Activated CD4-positive, CD25-positive, alpha-beta regulatory T cell treated with anti-CD3 and anti-CD28 coated beads, Interleukin-2, amount 50 U/mL, for 24 hours (primary cell): ENCODE results near the gene MYLK.

Source experiments
- ATAC-seq, 2 donors: fragments of 150-1000 bp; cut with Tn5 transposase; one replicate each; pipeline ENCODE4 v1.10.0; 2021; ENCODE audit warnings: mild to moderate bottlenecking in 1 of 2, moderate library complexity in 1 of 2

The MYLK gene

DNA sequence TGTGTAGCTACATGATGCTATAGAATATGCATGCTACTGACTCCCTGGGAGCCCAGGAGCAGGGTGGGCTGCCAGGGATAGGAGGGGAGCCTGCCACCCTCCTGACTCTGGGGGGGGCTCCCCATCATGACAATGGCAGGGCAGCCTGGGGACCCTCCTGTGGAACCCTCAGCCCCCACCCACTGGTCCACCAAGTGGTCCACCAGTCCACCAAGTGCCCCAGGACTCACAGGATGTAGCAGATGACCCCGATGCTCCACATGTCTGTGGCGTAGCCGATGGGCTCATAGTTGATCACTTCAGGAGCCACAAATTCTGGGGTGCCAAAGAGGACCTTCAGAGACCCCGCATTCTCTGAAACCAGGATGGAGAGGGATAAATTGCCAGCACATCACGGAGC is 246.3 kb downstream of the MYLK start:
- no peak for ATAC-seq

DNA sequence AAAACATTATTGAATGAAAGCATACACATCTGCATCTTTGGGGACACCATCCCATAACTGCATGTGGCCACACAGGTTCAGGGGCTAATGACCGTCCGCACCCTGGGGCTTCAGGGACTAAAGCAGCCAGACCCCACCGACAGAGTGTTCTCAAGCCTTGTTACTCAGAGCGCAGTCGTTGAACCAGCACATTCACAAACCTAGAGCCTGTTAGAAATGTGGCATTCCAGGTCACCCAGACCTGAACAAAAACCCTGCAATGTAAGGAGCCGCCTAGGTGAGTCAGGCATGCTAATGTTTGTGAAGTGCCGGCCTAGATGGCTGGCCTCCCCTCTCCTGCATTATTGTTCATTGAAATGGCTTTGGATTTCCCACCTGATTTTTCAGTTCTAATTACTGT is 247.0 kb downstream of the MYLK start:
- no peak for ATAC-seq

DNA sequence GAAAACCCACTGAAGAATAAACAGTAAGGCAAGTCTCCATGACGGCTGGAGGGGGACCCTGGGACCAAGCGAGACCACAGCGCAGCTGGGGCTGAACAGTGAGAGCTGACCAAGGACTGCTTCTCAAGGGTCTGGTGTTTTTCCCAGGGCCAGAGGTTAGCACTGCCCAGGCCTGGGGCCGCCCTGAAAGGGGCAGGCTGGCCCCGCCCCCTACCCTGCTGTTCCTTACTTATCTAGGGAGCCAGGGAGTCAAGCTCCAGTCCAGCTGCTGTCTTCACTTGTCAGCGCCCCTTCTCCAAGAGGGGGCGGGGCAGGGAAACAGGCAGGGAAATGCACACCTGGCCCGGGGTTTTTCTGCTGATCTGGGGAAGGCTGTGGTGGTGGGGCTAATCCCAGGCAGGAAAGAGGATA is 247.7 kb downstream of the MYLK start:
- ATAC-seq: no peak

DNA sequence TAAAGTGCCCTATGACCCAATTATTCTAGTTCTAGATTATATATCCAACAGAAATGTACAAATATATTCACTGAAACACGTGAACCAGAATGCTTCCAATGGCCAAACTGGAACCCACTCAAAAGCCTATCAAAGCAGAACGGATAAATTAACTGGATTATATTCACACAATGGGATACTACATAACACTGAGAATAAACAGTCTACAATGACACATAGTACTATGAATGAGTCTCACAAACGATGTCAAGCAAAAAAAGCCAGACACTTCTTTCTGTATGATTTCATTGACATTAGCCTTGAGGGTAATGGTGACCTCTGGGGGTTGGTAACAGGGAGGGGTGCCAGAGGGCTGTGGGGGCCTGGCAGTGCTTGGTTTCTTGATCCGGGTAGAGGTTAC is 248.4 kb downstream of the MYLK start:
- no peak for ATAC-seq

DNA sequence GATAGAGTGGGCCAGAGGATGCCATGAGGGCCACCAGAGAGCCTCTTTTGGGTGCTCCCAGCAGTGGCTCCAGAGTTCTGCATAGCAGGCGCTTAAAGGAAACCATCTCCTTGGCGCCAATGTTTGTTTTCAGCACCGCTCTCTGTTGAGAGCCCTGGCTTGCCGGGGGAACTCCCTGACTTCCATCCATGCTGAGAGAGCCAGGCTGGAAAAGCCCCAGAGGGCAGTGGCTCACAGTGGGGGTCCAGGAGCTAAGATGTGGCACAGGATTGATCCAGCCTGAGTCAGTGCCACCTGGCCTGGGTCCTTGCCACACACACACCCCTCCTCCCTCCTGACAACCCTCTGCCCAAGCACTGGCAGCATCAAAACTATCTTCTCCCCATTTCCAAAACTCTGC is 248.9 kb downstream of the MYLK start:
- ATAC-seq: no peak

DNA sequence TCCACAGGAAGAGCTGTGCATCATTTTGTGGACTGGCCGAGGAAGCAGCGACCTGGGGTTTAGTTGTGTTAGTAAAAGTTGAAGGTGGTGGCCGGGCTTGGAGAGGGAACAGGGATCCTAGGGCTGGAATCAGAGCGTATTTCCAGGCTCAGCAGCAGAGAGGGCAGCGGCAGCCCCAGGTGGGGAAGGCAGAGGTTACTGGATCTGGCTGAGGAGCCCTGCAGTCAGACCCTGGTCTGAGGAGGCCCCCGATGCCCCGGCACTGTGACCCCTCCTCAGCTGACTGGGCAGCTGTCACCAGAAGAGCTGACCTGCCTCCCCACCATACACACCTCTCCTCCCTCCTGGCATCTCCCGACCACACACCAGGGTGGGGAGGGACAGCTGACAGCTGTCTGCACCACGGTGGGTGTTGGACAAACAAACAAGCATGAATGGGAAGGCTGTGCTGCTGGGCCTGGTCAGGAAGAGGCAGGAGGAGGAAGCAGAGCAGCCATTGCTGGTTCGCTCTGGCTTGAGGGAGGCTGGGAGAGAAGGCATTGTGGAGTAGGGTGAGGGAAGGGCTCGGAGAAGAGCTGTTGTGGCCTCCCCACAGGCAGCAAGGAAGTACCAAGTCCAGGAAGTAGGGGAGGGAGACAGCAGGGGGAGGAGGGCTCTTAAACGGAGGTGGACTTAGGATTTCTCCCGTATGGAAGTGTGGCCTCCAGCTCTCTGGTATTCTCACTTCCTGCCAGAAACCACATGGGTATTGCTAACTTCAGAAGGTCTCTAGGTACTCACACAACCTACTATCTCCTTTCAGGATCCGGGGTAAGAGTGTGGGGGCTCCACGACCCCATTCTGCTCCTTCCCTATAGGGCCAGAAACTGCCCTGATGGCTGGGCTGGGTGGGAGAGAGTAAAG is 249.7 kb downstream of the MYLK start:
- ATAC-seq: no peak

DNA sequence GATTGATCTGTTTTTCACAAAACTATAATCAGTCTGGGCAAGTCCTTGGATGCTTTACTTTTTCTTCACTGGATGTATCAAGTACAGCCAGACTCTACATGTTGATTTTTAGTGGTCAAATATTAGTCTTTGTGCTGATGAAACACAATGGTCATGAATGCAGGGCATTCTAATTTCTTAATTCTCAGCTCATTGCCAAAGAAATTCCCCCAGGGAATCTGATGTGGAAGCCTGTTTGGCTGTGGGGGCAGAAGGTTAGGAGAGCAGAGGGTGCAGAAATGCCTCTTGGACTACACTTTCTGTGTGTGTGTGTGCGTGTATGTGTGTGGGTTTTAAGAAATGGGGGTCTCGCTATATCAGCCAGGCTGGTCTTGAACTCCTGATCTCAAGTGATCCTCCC is 250.6 kb downstream of the MYLK start:
- no peak for ATAC-seq

DNA sequence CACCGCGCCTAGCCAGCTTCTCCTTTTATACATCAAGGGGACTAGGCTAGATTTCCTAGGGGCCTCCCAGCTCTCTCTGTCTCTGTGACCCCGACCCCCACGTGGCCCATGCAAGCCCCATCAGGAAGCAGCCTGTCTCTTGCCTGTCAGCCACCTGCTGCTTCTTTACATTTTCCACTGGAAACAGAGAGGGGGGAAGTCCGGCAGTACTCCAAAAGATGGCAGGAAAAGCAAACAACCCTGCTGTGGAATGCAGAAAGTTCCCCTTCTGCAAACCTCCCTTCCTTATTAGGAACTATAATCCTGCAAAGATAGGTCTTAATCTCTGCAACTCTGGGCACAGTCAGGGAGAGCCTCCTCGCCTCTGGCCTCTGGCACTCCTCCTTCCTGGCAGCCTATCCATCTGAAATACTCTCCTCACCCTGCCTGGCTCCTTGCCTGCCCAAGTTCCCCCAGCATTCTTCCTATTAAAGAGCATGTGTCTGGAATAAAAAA is 251.9 kb downstream of the MYLK start:
- no peak for ATAC-seq

DNA sequence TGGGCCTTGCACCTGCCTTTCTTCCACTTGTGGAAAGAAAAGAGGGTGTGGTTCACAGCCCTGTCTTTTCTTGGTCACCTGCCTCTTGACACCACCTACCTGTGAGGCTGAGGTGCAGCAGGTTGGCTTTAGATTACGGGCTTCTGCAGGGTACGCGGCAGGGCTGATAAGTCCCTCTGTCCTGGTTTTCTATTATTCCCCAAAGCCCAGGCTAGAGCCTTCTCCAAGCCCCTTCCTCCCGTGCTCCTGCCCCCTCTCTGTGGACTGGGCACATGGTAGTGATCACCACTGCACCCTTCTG is 254.4 kb downstream of the MYLK start:
- ATAC-seq: no peak

DNA sequence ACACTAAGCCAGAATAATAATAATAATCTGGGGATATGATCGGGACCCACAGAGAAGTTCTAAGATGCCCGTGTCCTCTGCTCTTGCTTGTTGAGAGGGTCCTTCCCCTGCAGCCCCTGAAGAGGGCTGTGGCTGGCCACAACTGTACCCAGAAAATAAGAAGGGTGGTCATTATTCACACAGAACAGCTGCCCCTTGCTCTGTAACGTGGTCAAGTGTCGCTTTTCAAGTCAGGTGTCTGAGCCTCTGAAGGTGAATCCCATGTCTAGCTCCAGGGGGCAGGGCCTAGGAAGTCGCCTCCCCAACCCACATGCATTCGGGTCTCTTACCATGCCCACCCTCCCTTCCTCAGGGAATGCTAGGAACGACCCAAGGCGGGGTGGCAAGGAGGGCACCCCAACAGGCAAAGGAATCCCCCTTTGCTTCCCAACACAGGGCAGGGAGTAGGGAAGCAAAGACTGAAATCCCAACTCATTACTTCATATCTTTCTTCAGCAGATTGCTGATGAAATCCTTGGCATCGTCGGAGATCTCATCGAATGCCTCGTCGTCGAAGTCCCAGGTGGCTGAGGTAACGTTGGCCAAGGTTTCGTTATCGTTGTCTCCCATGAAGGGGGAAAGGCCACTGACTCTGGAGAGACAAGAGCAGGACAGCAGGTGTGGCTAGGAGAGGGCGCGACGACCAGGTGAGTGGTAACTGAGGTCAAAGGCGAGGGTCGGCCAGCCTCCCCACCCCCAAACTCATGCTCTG is 255.0 kb downstream of the MYLK start:
- ATAC-seq: no peak

DNA sequence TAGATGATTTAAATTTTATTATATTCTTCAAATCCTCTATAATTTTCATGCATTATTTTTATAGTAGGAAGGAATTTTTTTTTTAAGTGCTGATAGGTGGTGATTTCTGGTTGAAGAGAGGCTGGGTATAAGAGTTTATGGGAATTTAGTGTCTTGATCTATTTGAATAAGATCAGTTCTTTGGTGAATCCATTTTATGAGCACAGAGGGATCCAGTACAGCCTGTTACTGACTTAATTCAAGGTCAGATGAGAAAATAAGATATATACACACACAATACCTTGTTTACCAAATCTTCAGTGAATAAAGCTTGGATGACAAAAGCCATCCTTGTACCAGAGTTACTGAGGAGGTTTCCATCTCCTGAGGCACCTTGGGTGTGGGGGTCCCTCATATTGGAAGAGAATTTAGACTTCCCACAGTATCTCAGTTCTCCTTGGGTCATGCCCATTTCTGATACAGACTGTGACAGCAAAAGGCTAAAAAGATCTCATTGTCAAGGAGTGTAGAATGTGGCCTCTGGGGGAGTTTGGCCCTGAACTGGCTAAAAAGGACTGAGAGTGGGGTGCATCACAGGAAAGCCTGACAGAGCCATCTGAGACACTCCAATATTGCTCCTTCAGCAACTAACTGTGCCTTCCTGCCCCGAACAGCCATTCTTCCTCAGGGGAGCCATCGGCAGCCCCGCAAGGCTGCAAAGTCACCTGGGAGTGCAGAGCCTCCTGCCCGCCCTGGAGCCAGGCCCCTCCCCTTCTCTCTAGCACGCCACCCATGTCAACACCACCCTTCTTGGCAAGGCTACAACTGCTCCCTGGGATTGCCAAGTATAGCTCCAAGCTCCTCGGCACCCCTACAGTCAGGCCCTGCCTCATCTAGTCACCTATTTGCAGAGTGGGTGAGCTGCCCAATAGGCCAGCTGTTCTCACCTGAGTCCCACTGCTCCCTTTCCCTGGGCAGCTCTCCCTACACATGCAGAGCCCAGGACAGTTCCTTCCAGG is 256.2 kb downstream of the MYLK start:
- ATAC-seq: no peak

DNA sequence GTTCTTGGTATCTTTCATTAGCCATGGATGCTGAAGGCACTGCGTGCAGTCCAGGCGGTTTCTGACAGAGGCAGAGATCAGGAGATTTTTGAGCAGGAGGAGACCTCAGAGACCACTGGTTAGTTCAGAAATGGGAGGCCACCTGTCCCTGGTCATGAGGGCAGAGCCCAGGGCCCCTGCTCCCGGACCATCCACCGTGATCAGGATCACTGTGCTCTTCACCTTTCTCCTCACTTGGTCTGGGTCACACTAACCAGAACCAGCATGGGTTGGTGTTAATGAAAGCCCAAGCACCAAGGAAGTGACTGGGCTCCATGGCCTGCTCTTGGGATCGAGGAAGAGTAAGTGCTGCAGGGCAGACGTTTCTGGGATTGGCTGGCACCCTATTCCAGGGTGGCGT is 257.3 kb downstream of the MYLK start:
- ATAC-seq: no peak

DNA sequence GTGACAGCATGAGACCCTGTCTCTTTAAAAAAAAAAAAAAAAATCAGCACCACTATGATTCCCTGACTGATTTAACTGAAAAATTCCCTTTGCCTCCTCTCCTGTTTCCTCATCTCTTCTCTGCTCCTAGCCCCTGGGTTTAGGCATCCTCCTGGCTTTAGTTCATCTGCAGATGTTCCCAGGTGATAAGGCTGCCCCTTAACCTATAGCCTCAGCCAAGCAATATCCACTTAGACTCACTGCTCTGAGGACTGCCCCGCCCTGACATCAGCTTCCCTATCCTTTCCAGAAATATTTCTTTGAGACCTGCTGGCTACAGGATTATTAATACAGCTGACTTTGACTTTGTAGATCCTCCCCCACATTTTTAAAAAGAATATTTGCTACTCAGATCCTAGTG is 259.8 kb downstream of the MYLK start:
- no peak for ATAC-seq

DNA sequence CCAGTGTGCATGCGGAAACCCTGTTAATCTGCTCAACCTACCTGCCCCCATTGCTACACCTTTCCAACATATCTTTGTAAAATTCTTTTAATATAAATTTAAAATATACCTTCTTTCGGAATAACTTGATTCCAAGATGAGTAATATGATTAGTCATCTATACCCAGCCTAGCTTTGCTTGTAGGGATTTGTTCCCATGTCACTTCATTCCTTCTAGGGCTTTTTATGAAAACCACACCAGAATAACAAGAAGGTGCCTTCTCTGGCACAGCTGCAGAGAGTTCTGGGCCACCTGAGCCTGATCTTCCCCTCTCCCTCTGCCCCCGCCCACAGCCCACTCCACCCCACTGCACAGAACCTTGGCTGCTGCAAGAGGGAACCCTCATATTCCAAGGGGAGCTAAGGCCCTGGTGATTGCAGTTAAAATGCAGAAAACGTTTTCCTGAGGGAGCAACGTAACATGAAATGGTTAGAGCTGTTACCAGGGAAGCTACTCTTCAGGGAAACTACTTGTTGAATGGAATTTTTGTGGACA is 260.7 kb downstream of the MYLK start:
- ATAC-seq: no peak

DNA sequence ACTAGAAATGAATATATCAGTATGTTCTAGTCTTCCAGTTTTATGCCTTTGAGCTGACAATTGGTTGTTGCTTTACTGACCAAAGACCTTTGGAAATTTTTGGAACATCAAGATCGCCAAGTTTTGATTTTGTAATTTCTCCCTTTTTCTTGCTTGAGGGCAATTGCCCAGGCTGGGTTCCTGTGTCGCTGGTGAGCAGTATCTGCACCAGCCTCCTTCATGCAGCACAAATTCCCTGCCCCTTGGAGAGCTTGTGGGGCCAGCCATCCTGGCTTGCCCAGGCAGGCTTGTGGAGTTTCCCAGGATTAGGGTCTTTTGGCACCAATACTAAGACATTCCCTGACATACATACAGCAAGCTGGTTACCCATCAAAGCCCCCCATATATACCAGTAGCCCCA is 261.4 kb downstream of the MYLK start:
- no peak for ATAC-seq

DNA sequence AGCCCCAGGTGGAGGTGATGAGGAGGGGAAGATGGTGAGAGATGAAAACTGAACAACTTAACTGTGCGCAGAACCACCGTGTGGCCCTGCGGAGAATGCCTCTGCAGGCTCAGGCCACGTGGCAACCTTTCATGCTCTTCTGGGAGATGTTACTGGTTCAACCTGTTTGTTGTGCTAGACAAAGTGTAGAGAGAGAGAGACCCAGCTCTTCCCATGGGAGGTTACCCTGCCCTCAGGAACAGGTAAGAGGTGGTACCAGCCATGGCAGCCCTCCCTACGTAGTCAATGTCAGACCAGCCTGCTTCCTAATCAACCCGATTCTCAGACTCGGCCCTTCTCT is 262.3 kb downstream of the MYLK start:
- ATAC-seq: no peak

DNA sequence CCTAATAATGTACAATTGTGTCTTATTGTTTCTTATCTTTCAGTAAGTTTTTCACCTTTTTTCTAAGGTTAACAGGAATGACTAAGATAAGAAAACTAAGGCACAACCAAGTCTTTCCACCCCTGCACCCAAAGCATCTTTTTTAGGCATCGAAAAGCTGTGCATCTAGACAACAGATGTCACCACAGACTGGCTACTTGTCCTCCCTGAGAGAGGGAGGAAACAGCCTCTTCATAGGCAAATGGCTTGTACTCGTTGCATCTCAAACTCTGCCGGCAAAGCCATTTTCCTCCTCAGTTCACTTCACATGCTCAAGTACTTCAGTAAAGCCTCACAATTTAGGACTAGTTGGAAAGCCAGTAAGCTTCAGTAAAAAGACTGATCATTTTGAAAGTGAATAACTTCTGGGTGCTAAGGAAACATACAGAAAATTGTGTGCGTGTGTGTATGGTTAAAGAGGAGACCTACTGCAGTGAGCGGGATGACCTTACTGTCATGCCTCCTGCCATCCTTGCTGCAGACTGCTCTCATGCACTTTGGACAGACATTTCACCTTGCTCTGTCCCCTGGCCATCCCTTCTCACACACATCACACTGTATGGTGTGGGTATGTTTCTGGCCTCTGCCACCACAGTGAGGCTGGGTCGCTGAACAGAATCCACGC is 262.8 kb downstream of the MYLK start:
- ATAC-seq: no peak

DNA sequence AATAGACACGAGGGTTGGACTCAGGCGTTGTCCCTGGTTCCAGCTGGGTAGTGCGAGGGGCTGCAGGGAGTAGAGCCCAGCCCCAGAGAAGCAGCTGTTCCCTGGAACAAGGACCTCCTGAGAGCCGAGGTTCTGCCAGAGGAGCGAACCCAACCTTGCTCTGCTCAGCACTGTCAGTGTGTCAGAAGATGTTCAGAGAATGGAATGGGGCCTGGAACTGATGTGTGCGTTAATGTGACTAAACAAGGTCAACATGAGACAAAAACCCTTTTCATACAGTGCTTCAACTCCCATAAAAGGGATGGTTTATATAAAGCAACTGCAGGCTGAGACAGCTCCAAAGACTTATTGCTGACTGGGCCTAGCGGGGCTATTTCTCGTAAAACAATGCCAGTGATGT is 263.8 kb downstream of the MYLK start:
- no peak for ATAC-seq

DNA sequence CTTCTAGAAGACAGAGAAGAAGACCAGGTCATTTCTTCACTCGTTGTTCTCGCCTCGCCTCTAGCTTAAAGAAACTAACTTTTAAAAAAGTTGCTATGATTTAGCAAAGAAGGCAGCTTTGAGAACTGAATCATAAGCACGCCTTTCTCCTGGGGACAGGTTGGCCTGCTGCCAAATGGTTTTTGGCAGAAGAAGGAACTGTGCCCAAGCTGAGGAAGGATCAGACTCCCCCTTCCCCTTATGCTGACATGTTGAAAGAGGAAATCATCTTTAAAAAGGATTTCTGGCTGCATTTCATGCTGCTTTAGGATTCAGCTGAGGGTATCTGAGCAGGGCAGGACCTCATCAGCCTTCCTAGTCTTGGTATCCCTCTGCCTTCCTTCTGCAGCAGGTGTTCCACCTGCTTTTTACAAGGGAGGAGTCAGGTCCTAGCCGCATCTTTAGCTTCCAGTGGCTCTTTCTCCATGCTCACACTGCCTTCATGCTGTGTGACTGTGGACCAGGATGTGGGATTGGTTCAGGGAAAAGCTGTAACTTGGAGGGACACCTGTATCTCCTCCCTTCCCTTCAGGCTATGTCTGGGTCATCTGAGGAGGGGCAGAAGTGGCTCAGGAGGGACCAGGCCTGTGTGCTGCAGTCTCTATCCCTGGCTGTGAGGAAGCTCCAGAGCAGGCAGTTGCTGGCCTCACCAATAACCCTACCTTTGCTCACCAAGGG is 265.2 kb downstream of the MYLK start:
- ATAC-seq: no peak

DNA sequence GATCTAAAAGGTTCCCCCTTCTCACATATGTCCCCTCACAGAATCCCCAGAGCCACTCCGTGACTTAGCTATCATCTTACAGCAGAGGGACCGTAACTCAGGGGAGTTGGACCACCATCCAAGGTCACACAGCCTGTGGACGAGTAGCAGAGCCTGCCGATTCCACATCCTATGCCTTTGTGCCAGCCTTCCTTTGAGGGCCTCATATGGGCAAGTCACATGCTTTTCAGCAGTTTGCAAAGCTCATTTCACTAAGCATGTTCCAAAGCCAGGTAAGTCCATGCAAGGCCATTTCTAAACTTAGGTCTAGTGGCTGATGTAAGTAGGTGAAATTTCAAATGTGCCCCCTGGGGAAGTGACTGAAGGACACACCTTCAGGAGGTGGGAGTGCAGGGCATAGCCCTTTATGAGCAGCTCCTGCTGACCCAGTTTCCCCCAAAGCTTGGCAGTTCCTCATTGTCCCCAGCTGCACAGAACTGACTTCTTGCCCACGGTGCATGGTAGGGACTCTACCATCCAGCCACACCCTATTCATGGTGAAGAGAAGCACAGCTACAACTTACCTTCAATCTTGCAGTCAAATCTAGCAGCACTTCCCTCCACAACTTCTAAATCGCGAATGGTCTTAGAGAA is 265.9 kb downstream of the MYLK start:
- no peak for ATAC-seq

DNA sequence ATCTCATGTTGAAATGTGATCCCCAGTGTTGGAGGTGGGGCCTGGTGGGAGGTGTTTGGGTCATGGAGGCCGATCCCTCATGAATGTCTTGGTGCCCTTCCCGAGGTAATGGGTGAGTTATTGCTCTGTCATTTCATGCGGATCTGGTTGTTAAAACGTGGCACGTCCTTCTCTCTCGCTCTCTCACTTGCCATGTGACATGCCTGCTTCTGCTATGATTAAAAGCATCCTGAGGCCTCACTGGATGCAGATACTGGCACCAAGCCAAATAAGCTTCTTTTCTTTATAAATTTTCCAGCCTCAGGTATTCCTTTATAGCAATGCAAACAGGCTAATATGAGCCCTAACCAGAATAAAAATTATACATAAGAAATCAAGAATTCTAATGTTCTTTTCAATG is 267.5 kb downstream of the MYLK start:
- no peak for ATAC-seq
